Esophagus muscularis mucosa (tissue), 3 donors: Measurements from ENCODE around the gene GPR78.

Experiments
- CTCF ChIP-seq, 3 experiments: fragments of 200-600 bp in 2 of 3; fragments of 450-650 bp in 1 of 3; sonication (generic) in 2 of 3; IDR thresholded peaks; one replicate each; pipeline ENCODE4 v1.5.1; 2017 to 2019; ENCODE audit warnings: antibody characterized with exemption in 3 of 3, mild to moderate bottlenecking in 2 of 3, moderate library complexity in 1 of 3
- POLR2A ChIP-seq: fragments of 450-650 bp; IDR thresholded peaks from one replicate; pipeline ENCODE4 v1.6.1; 2017; ENCODE audit warnings: antibody characterized with exemption, moderate library complexity, mild to moderate bottlenecking, low read depth

GRCh38 chr4:8538703-8539567 is 41.3 kb upstream of the GPR78 start:
- no peak for TF ChIP-seq CTCF (IDR thresholded peaks at IDR 0.05)
- TF ChIP-seq POLR2A, result no peak
